KMS-11 (cell line): Measurements from ENCODE around the gene PRDM16.

ENCODE experiments used
- H2AFZ ChIP-seq: fragments of 200-600 bp; sonication (generic); 2 replicates; pipeline ENCODE4 v1.6.1; 2016; ENCODE audit warnings: antibody characterized with exemption, mixed run types, low read depth
- H3K27ac ChIP-seq: fragments of 200-600 bp; sonication (generic); 2 replicates; pipeline ENCODE4 v1.6.1; 2016; ENCODE audit warnings: mild to moderate bottlenecking, mixed run types
- H3K27me3 ChIP-seq: fragments of 200-600 bp; sonication (generic); 2 replicates; pipeline ENCODE4 v1.6.1; 2017; ENCODE audit warnings: mild to moderate bottlenecking, low read depth, mixed run types, moderate library complexity; ENCODE audit not compliant: insufficient read depth
- H3K36me3 ChIP-seq: fragments of 200-600 bp; sonication (generic); 2 replicates; pipeline ENCODE4 v1.6.1; 2017; ENCODE audit warnings: mild to moderate bottlenecking, mixed run types; ENCODE audit not compliant: insufficient read depth
- H3K4me1 ChIP-seq: fragments of 200-600 bp; sonication (generic); 2 replicates; pipeline ENCODE4 v1.6.1; 2016; ENCODE audit warnings: mild to moderate bottlenecking, low read depth, mixed run types; ENCODE audit not compliant: poor library complexity, severe bottlenecking
- H3K4me2 ChIP-seq: fragments of 200-600 bp; sonication (generic); 2 replicates; pipeline ENCODE4 v1.7.0; 2016; ENCODE audit warnings: mild to moderate bottlenecking, mixed run types
- H3K4me3 ChIP-seq: fragments of 200-600 bp; sonication (generic); IDR thresholded peaks from 2 replicates; pipeline ENCODE4 v1.6.1; 2017; ENCODE audit warnings: low read depth, low read length, mixed read lengths; ENCODE audit not compliant: insufficient read depth
- H3K79me2 ChIP-seq: fragments of 200-600 bp; sonication (generic); 2 replicates; pipeline ENCODE4 v1.6.1; 2016; ENCODE audit warnings: low read depth, mixed run types; ENCODE audit not compliant: insufficient read depth
- H3K9ac ChIP-seq: fragments of 200-600 bp; sonication (generic); 2 replicates; pipeline ENCODE4 v1.6.1; 2016; ENCODE audit warnings: mild to moderate bottlenecking, mixed run types
- H4K20me1 ChIP-seq: fragments of 200-600 bp; sonication (generic); 2 replicates; pipeline ENCODE4 v1.6.1; 2016; ENCODE audit warnings: mild to moderate bottlenecking, mixed run types; ENCODE audit not compliant: insufficient read depth
- TF ChIP-seq, protein P1 (sequence below): fragments of 200-600 bp; sonication (generic); conservative IDR thresholded peaks from 2 replicates; pipeline ENCODE4 v1.6.1; 2017; ENCODE audit warnings: low read depth, mild to moderate bottlenecking, antibody characterized with exemption, low read length, moderate library complexity, mixed read lengths

PRDM16 gene

GRCh38 chr1:3296326-3296725 is 227.3 kb downstream of the PRDM16 start:
- H3K4me2 ChIP-seq: no peak overlapping the region
- H3K4me3 ChIP-seq: no peak overlapping the region
- no peaks in the 10 kb centered on the region for H3K36me3 ChIP-seq
- no peak overlapping the region for H3K9ac ChIP-seq
- TF ChIP-seq, protein P1, sequence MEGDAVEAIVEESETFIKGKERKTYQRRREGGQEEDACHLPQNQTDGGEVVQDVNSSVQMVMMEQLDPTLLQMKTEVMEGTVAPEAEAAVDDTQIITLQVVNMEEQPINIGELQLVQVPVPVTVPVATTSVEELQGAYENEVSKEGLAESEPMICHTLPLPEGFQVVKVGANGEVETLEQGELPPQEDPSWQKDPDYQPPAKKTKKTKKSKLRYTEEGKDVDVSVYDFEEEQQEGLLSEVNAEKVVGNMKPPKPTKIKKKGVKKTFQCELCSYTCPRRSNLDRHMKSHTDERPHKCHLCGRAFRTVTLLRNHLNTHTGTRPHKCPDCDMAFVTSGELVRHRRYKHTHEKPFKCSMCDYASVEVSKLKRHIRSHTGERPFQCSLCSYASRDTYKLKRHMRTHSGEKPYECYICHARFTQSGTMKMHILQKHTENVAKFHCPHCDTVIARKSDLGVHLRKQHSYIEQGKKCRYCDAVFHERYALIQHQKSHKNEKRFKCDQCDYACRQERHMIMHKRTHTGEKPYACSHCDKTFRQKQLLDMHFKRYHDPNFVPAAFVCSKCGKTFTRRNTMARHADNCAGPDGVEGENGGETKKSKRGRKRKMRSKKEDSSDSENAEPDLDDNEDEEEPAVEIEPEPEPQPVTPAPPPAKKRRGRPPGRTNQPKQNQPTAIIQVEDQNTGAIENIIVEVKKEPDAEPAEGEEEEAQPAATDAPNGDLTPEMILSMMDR: no peak
- H2AFZ ChIP-seq: no peak overlapping the region
- H4K20me1 ChIP-seq: no peaks in the 10 kb centered on the region
- no peaks in the 10 kb centered on the region for H3K4me1 ChIP-seq
- H3K27ac ChIP-seq: no peak overlapping the region
- H3K27me3 ChIP-seq: peaks cover 73% of the 10 kb centered on the region
- no peaks in the 10 kb centered on the region for H3K79me2 ChIP-seq

- H3K9ac ChIP-seq: no peak overlapping the region
- TF ChIP-seq, protein P1: no peak
- no peak overlapping the region for H2AFZ ChIP-seq
- no peak overlapping the region for H3K27ac ChIP-seq
- H4K20me1 ChIP-seq: no peaks in the 10 kb centered on the region
- H3K36me3 ChIP-seq: no peaks in the 10 kb centered on the region
- no peak overlapping the region for H3K4me2 ChIP-seq
- no peaks in the 10 kb centered on the region for H3K4me1 ChIP-seq
- H3K79me2 ChIP-seq: no peaks in the 10 kb centered on the region
- peaks cover 72% of the 10 kb centered on the region for H3K27me3 ChIP-seq
- no peak overlapping the region for H3K4me3 ChIP-seq
These were observed 227.8 kb downstream of the PRDM16 start for GRCh38 chr1:3296826-3297225.

DNA sequence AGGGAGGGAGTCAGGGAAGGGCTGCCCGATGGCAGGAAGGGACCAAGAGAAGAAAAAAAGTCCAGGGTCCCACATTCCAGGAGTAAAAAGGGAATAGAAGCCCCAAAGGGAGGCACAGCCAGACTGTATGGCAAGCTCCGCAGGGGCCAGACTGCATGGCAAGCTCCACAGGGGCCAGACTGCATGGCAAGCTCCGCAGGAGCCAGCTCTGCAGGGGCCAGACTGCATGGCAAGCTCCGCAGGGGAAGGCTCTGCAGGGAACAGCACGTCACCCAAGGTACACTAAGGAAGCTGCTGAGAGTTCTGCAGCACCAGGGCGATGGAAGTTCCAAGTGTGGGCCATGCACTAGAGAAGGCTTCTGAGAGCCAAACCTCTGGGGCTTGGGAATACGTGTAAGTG is 228.8 kb downstream of the PRDM16 start:
- Histone ChIP-seq H3K36me3 (no peaks in the 10 kb centered on the region), H3K27ac (no peak overlapping the region), H3K9ac (no peak overlapping the region), H3K27me3 (peaks cover 70% of the 10 kb centered on the region), H3K4me2 (no peak overlapping the region), H4K20me1 (no peaks in the 10 kb centered on the region), H2AFZ (no peak overlapping the region), H3K4me1 (no peaks in the 10 kb centered on the region), H3K4me3 (no peak overlapping the region), H3K79me2 (no peaks in the 10 kb centered on the region)
- TF ChIP-seq, protein P1: no peak

DNA sequence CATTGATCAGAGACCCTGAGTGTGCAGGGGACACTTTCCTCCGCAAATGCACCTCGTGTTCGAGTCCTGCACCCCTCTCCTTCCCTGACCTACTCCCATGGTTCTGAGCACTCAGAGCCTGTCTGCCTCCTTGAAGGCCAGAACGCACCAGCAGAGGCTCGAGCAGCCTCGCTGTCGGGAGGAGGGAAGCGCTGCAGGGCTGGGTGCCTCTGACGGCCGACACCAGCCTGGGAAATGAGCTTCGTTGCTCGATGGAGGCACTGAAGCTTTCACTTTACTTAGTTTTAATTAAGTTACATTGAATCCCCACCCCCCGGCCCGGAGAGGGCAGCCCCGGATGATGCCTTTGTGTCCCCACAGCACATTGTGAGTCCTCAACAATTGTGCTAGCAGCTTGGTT is 229.2 kb downstream of the PRDM16 start:
- TF ChIP-seq, protein P1: no peak
- H3K27me3 ChIP-seq: peaks cover 67% of the 10 kb centered on the region
- H3K9ac ChIP-seq: no peak overlapping the region

More for the DNA sequence above, 229.2 kb downstream of the PRDM16 start:
- no peaks in the 10 kb centered on the region for H4K20me1 ChIP-seq
- H3K4me2 ChIP-seq: no peak overlapping the region
- H3K4me3 ChIP-seq: no peak overlapping the region
- no peaks in the 10 kb centered on the region for H3K4me1 ChIP-seq
- H3K79me2 ChIP-seq: no peaks in the 10 kb centered on the region
- no peak overlapping the region for H3K27ac ChIP-seq
- no peak overlapping the region for H2AFZ ChIP-seq
- no peaks in the 10 kb centered on the region for H3K36me3 ChIP-seq
